Measurements from ENCODE around the gene PRMT1. TPM values are rescaled to one million over a fixed set of nuclear protein-coding genes. Genes with fewer than 3 reads are reported as not detected.

The PRMT1 gene
- polyA plus RNA-seq, 1 donor from 2014 or later = 610 TPM

GRCh38 chr19:49699364-49699763, 22.3 kb downstream of the PRMT1 start:
- Histone ChIP-seq H3K4me2 (ENCODE audit: low read length) (no peak overlapping the region), H3K79me2 (replicated peaks; ENCODE audit: insufficient read depth, low read length) (no peaks in the 10 kb centered on the region)

GRCh38 chr19:49700563-49700962, 23.5 kb downstream of the PRMT1 start:
- H2AFZ ChIP-seq (ENCODE audit: low read depth, low read length) = no peak overlapping the region
- no peaks in the 10 kb centered on the region for H3K9me3 ChIP-seq (ENCODE audit: low read length)
- no peak overlapping the region for H3K4me2 ChIP-seq (ENCODE audit: low read length)
- no peak overlapping the region for H3K27ac ChIP-seq (ENCODE audit: low read length)
- H3K27me3 ChIP-seq (ENCODE audit: insufficient read depth, low read depth, low read length) = no peaks in the 10 kb centered on the region
- H3K9ac ChIP-seq (ENCODE audit: low read length) = no peak overlapping the region
- H3F3A ChIP-seq (ENCODE audit: insufficient read depth, low read length, poor library complexity, severe bottlenecking) = no peaks in the 10 kb centered on the region
- H3K9me2 ChIP-seq (ENCODE audit: insufficient read depth, low read length) = no peaks in the 10 kb centered on the region
- TF ChIP-seq POLR2AphosphoS5 (IDR thresholded peaks at IDR 0.05) = no peak
- no peak for TF ChIP-seq EZH2 (IDR thresholded peaks at IDR 0.05; ENCODE audit: borderline replicate concordance, insufficient read depth, low read length, poor library complexity, severe bottlenecking)
- no peak for TF ChIP-seq EP300 (conservative IDR thresholded peaks at IDR 0.05; ENCODE audit: poor library complexity, severe bottlenecking)
- TF ChIP-seq RAD21 (conservative IDR thresholded peaks at IDR 0.05) = no peak
- no peak for TF ChIP-seq MXI1 (conservative IDR thresholded peaks at IDR 0.05; ENCODE audit: poor library complexity, severe bottlenecking)
- TF ChIP-seq TAF1 (IDR thresholded peaks at IDR 0.05; ENCODE audit: low read depth) = no peak
- TF ChIP-seq SMC3 (conservative IDR thresholded peaks at IDR 0.05; ENCODE audit: poor library complexity) = no peak
- no peak for TF ChIP-seq CTCF (IDR thresholded peaks at IDR 0.05; ENCODE audit: poor library complexity, severe bottlenecking)
- no peak for TF ChIP-seq REST (IDR thresholded peaks at IDR 0.05; ENCODE audit: borderline replicate concordance)
- peaks cover 7% of the 10 kb centered on the region for H3K36me3 ChIP-seq (ENCODE audit: insufficient read depth, low read length)
- no peak overlapping the region for H3K4me3 ChIP-seq (ENCODE audit: low read length)
- no peaks in the 10 kb centered on the region for H4K20me1 ChIP-seq (ENCODE audit: insufficient read depth)
- H3K79me2 ChIP-seq (replicated peaks; ENCODE audit: insufficient read depth, low read length) = no peaks in the 10 kb centered on the region

More at GRCh38 chr19:49699364-49699763, 22.3 kb downstream of the PRMT1 start:
- peaks cover 7% of the 10 kb centered on the region for H3K36me3 ChIP-seq (ENCODE audit: insufficient read depth, low read length)
- no peaks in the 10 kb centered on the region for H3F3A ChIP-seq (ENCODE audit: insufficient read depth, low read length, poor library complexity, severe bottlenecking)
- no peaks in the 10 kb centered on the region for H3K9me3 ChIP-seq (ENCODE audit: low read length)
- H3K27ac ChIP-seq (ENCODE audit: low read length) = no peak overlapping the region
- no peak overlapping the region for H3K4me3 ChIP-seq (ENCODE audit: low read length)
- no peaks in the 10 kb centered on the region for H3K27me3 ChIP-seq (ENCODE audit: insufficient read depth, low read depth, low read length)
- no peaks in the 10 kb centered on the region for H3K9me2 ChIP-seq (ENCODE audit: insufficient read depth, low read length)
- no peak for TF ChIP-seq MXI1 (conservative IDR thresholded peaks at IDR 0.05; ENCODE audit: poor library complexity, severe bottlenecking)
- H2AFZ ChIP-seq (ENCODE audit: low read depth, low read length) = no peak overlapping the region
- H3K9ac ChIP-seq (ENCODE audit: low read length) = no peak overlapping the region
- H4K20me1 ChIP-seq (ENCODE audit: insufficient read depth) = no peaks in the 10 kb centered on the region
